Fibroblast of the aortic adventitia (primary cell): ENCODE data around the gene FURIN. TPM values are rescaled to one million over a fixed set of nuclear protein-coding genes. Genes with fewer than 3 reads are reported as not detected.

Source experiments
- DNase-seq: peaks from one replicate; pipeline ENCODE4 v3.0.0-alpha.2; 2010; ENCODE audit warnings: low read depth
- H3K4me3 ChIP-seq: 2 replicates; pipeline ENCODE4 v1.5.1; 2011; ENCODE audit warnings: low read depth, mild to moderate bottlenecking, control low read depth, low read length, moderate library complexity
- CTCF ChIP-seq: IDR thresholded peaks from 2 replicates; pipeline ENCODE4 v1.5.1; 2011; ENCODE audit warnings: mild to moderate bottlenecking, low read length, control low read depth, inconsistent platforms; ENCODE audit not compliant: insufficient read depth
- total RNA-seq: library from RNA; depleted of rRNA; stranded (reverse); fragments of >200 nt; gene quantifications from 2 replicates; pipeline ENCODE4 v1.2.3, GENCODE V29; 2012; ENCODE audit warnings: low replicate concordance

FURIN gene
- total RNA-seq, 1 donor: 45.0 TPM

GRCh38 chr15:90915216-90915807 is 46.9 kb downstream of the FURIN start:
- no peak for TF ChIP-seq CTCF
- DNase-seq: no peak
- H3K4me3 ChIP-seq: no peak overlapping the region

- no peak for DNase-seq
- no peak overlapping the region for H3K4me3 ChIP-seq
- TF ChIP-seq CTCF: no peak
Observed at GRCh38 chr15:90915808-90916440, 47.5 kb downstream of the FURIN start.

- no peak overlapping the region for H3K4me3 ChIP-seq
- no peak for DNase-seq
- TF ChIP-seq CTCF: no peak
Observed at GRCh38 chr15:90916461-90916860, 48.1 kb downstream of the FURIN start.

GRCh38 chr15:90917569-90917968 is 49.2 kb downstream of the FURIN start:
- no peak for TF ChIP-seq CTCF
- no peak for DNase-seq
- no peak overlapping the region for H3K4me3 ChIP-seq

GRCh38 chr15:90918034-90918788 is 49.8 kb downstream of the FURIN start:
- DNase-seq: no peak
- TF ChIP-seq CTCF: no peak

GRCh38 chr15:90918835-90919234 is 50.4 kb downstream of the FURIN start:
- no peak overlapping the region for H3K4me3 ChIP-seq
- TF ChIP-seq CTCF: no peak
- no peak for DNase-seq

More at GRCh38 chr15:90918034-90918788, 49.8 kb downstream of the FURIN start:
- H3K4me3 ChIP-seq: no peak overlapping the region
